GM12878 (cell line): ENCODE data around the gene RAD51B. TPM values are rescaled to one million over a fixed set of nuclear protein-coding genes. Genes with fewer than 3 reads are reported as not detected.

Source experiments
- BMI1 ChIP-seq: fragments of 450-650 bp; IDR thresholded peaks from 2 replicates; pipeline ENCODE4 v1.6.1; 2016; ENCODE audit warnings: mild to moderate bottlenecking, moderate library complexity, borderline replicate concordance
- CBX3 ChIP-seq: fragments of 200-600 bp; sonication (generic); IDR thresholded peaks from 2 replicates; pipeline ENCODE4 v1.6.1; 2016; ENCODE audit warnings: low read depth, borderline replicate concordance
- CHD2 ChIP-seq: IDR thresholded peaks from 2 replicates; pipeline ENCODE4 v1.6.1; 2011; ENCODE audit warnings: low read depth, low read length, improper control_type of control experiment, borderline replicate concordance
- HDGF ChIP-seq: fragments of 450-650 bp; IDR thresholded peaks from 2 replicates; pipeline ENCODE4 v1.6.1; 2016; ENCODE audit warnings: antibody characterized with exemption
- IKZF1 ChIP-seq: fragments of 450-650 bp; conservative IDR thresholded peaks from 2 replicates; pipeline ENCODE4 v1.6.1; 2017; ENCODE audit warnings: antibody characterized with exemption, mild to moderate bottlenecking
- JUNB ChIP-seq: IDR thresholded peaks from 2 replicates; pipeline ENCODE4 v1.6.1; 2016; ENCODE audit warnings: antibody characterized with exemption, mild to moderate bottlenecking
- KAT2A ChIP-seq: conservative IDR thresholded peaks from 2 replicates; pipeline ENCODE4 v1.6.1; 2011; ENCODE audit warnings: low read depth, low read length; ENCODE audit not compliant: control insufficient read depth
- KLF5 ChIP-seq: fragments of 450-650 bp; IDR thresholded peaks from 2 replicates; pipeline ENCODE4 v1.6.1; 2014; ENCODE audit warnings: mild to moderate bottlenecking; ENCODE audit not compliant: partially characterized antibody
- LARP7 ChIP-seq: fragments of 450-650 bp; IDR thresholded peaks from 2 replicates; pipeline ENCODE4 v1.6.1; 2017; ENCODE audit warnings: mild to moderate bottlenecking
- NFYA ChIP-seq: IDR thresholded peaks from 2 replicates; pipeline ENCODE4 v1.6.1; 2011; ENCODE audit warnings: low read depth, mild to moderate bottlenecking, low read length, improper control_type of control experiment, borderline replicate concordance
- NR2F1 ChIP-seq: fragments of 450-650 bp; conservative IDR thresholded peaks from 2 replicates; pipeline ENCODE4 v1.6.1; 2017; ENCODE audit warnings: mild to moderate bottlenecking
- PAX8 ChIP-seq: fragments of 450-650 bp; IDR thresholded peaks from 2 replicates; pipeline ENCODE4 v1.6.1; 2017; ENCODE audit warnings: mild to moderate bottlenecking, moderate library complexity
- RB1 ChIP-seq: fragments of 450-650 bp; formaldehyde crosslinking; IDR thresholded peaks from 2 replicates; pipeline ENCODE4 v1.6.1; 2017; ENCODE audit warnings: mild to moderate bottlenecking, borderline replicate concordance
- SMAD1 ChIP-seq: fragments of 450-650 bp; IDR thresholded peaks from 2 replicates; pipeline ENCODE4 v1.6.1; 2018; ENCODE audit warnings: mild to moderate bottlenecking, low read depth; ENCODE audit not compliant: partially characterized antibody
- SMAD5 ChIP-seq: IDR thresholded peaks from 2 replicates; pipeline ENCODE4 v1.6.1; 2016; ENCODE audit warnings: antibody characterized with exemption, low read depth
- SP1 ChIP-seq: IDR thresholded peaks from one replicate; pipeline ENCODE4 v1.6.1; 2011; ENCODE audit warnings: low read depth, low read length
- SREBF2 ChIP-seq: IDR thresholded peaks from 2 replicates; pipeline ENCODE4 v1.6.1; 2012; ENCODE audit warnings: mild to moderate bottlenecking, low read length
- TCF12 ChIP-seq: IDR thresholded peaks from 2 replicates; pipeline ENCODE4 v1.6.1; 2011; ENCODE audit warnings: low read depth, mild to moderate bottlenecking, low read length
- ZBTB33 ChIP-seq: fragments of 450-650 bp; IDR thresholded peaks from 2 replicates; pipeline ENCODE4 v1.6.1; 2017; ENCODE audit warnings: mild to moderate bottlenecking
- ZNF24 ChIP-seq: fragments of 450-650 bp; IDR thresholded peaks from 2 replicates; pipeline ENCODE4 v1.6.1; 2017; ENCODE audit warnings: antibody characterized with exemption, mild to moderate bottlenecking
- ZNF274 ChIP-seq: IDR thresholded peaks from one replicate; pipeline ENCODE4 v1.8.0; 2011; ENCODE audit not compliant: insufficient read length, insufficient read depth
- polyA plus RNA-seq, 11 experiments: library from polyadenylated mRNA; depleted of rRNA in 4 of 11; unstranded in 6 of 11; stranded (reverse) in 5 of 11; fragments of >200 nt; fragmentation: Nextera tagmentation in 4 of 11; fragmentation: Illumina TruSeq in 1 of 11; extraction: Ambion mirVana in 4 of 11; extraction: Trizol in 1 of 11; gene quantifications; 1 replicate in 1 of 11; 2 replicates in 10 of 11; pipeline versions ENCODE4 v1.2.1 to v1.2.3, GENCODE V29; 2011 to 2016; ENCODE audit warnings: inconsistent platforms in 2 of 11, missing spikeins in 2 of 11, low read depth in 1 of 11
- total RNA-seq, 4 experiments: library from RNA; depleted of rRNA in 3 of 4; stranded (reverse); fragments of >200 nt in 3 of 4; fragmentation: Illumina TruSeq in 1 of 4; extraction: Trizol in 1 of 4; gene quantifications; 2 replicates each; pipeline versions ENCODE4 v1.2.1 to v1.2.3, GENCODE V29; 2013 to 2021
- TF ChIP-seq, protein P1 (sequence below): fragments of 450-650 bp; IDR thresholded peaks from 2 replicates; pipeline ENCODE4 v1.6.1; 2016; ENCODE audit warnings: mild to moderate bottlenecking
- TF ChIP-seq, protein P2 (sequence below): fragments of 450-650 bp; IDR thresholded peaks from 2 replicates; pipeline ENCODE4 v1.6.1; 2014; ENCODE audit warnings: mild to moderate bottlenecking
- TF ChIP-seq, protein P3 (sequence below): fragments of 450-650 bp; IDR thresholded peaks from 2 replicates; pipeline ENCODE4 v1.6.1; 2017; ENCODE audit warnings: borderline replicate concordance
- TF ChIP-seq, protein P4 (sequence below): fragments of 450-650 bp; IDR thresholded peaks from 2 replicates; pipeline ENCODE4 v1.6.1; 2018; ENCODE audit warnings: borderline replicate concordance, mild to moderate bottlenecking; ENCODE audit not compliant: partially characterized antibody

RAD51B gene
- total and polyA plus RNA-seq, 10 of the 15 experiments (the other 5 are each of a cell fraction or from before 2014, with no cell fraction given) = 9.8 to 26.8 (median 21.3) TPM

DNA sequence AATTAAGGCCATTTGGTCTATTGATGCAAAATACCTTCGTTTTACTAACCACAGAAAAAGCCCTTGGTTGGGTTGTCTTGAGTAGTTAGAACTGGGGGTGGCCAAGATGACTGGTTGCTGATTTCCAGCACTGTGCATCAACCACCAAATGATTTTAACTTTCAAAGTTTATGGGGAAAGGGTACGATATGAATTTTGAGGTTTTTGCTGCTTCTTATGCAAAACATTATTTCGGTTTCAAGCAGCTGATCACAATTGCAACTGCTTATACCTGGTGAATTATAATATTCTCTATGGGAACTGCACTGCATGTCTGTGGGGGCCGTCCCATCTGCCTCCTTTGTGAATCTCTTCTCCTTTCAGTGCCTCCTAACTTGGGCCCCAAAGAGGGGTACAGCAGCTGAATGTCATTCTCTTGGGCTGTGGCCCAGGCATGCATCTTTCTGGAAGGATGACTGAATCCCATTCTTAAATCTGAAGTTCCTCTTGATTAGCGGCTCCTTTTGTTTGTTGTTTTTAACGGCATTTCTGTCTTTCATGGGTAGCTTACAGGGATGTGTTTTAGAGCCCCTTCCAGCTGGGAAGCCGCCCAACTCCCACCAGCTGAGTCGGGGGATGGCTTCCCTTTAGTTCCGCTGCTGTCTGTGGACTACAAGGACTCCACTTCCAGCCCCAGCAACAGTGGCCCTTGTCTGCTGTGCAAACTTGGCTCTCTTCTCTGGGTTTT is 493.5 kb downstream of the RAD51B start (continued):
- TF ChIP-seq, protein P1, sequence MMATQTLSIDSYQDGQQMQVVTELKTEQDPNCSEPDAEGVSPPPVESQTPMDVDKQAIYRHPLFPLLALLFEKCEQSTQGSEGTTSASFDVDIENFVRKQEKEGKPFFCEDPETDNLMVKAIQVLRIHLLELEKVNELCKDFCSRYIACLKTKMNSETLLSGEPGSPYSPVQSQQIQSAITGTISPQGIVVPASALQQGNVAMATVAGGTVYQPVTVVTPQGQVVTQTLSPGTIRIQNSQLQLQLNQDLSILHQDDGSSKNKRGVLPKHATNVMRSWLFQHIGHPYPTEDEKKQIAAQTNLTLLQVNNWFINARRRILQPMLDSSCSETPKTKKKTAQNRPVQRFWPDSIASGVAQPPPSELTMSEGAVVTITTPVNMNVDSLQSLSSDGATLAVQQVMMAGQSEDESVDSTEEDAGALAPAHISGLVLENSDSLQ = no peak
- TF ChIP-seq KAT2A (no peak), SREBF2 (no peak), NFYA (no peak), ZNF274 (no peak), SMAD1 (peak; percentile 44), SMAD5 (0 out of 2 replicates have a peak, but pooled peaks have one; percentile 18), LARP7 (no peak), RB1 (no peak), JUNB (peak; percentile 83), CHD2 (peak; percentile 49; the same call in 1 of the 2 replicates), CBX3 (no peak), NR2F1 (peak; percentile 58), PAX8 (no peak), KLF5 (no peak), ZNF24 (peak; percentile 65; the same call in 1 of the 2 replicates), TCF12 (peak; percentile 82), BMI1 (no peak), SP1 (no peak), ZBTB33 (no peak), HDGF (peak; percentile 69), IKZF1 (peak; percentile 83)
- TF ChIP-seq, protein P2, sequence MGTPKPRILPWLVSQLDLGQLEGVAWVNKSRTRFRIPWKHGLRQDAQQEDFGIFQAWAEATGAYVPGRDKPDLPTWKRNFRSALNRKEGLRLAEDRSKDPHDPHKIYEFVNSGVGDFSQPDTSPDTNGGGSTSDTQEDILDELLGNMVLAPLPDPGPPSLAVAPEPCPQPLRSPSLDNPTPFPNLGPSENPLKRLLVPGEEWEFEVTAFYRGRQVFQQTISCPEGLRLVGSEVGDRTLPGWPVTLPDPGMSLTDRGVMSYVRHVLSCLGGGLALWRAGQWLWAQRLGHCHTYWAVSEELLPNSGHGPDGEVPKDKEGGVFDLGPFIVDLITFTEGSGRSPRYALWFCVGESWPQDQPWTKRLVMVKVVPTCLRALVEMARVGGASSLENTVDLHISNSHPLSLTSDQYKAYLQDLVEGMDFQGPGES = no peak
- TF ChIP-seq, protein P3, sequence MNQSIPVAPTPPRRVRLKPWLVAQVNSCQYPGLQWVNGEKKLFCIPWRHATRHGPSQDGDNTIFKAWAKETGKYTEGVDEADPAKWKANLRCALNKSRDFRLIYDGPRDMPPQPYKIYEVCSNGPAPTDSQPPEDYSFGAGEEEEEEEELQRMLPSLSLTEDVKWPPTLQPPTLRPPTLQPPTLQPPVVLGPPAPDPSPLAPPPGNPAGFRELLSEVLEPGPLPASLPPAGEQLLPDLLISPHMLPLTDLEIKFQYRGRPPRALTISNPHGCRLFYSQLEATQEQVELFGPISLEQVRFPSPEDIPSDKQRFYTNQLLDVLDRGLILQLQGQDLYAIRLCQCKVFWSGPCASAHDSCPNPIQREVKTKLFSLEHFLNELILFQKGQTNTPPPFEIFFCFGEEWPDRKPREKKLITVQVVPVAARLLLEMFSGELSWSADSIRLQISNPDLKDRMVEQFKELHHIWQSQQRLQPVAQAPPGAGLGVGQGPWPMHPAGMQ = no peak
- TF ChIP-seq, protein P4, sequence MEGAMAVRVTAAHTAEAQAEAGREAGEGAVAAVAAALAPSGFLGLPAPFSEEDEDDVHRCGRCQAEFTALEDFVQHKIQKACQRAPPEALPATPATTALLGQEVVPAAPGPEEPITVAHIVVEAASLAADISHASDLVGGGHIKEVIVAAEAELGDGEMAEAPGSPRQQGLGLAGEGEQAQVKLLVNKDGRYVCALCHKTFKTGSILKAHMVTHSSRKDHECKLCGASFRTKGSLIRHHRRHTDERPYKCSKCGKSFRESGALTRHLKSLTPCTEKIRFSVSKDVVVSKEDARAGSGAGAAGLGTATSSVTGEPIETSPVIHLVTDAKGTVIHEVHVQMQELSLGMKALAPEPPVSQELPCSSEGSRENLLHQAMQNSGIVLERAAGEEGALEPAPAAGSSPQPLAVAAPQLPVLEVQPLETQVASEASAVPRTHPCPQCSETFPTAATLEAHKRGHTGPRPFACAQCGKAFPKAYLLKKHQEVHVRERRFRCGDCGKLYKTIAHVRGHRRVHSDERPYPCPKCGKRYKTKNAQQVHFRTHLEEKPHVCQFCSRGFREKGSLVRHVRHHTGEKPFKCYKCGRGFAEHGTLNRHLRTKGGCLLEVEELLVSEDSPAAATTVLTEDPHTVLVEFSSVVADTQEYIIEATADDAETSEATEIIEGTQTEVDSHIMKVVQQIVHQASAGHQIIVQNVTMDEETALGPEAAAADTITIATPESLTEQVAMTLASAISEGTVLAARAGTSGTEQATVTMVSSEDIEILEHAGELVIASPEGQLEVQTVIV = no peak
